GM20431 (cell line): ENCODE data around the gene USP3.

Experiments
- in situ Hi-C: fragments of 300-500 bp; cut with MseI, MboI; formaldehyde crosslinking; loops from one replicate; pipeline ENCODE4 v1.15.0; 2020; ENCODE audit warnings: low sequenced_read_pairs; ENCODE audit not compliant: unreplicated experiment

The USP3 gene

GRCh38 chr15:63601026-63601703, 96.8 kb downstream of the USP3 start:
- in situ Hi-C loops = loop anchor here (25.0 kb wide), 1 partner anchor 461 kb away; no protein-coding TSS in a partner anchor

- in situ Hi-C loops = loop anchor here (25.0 kb wide), 1 partner anchor 461 kb away; no protein-coding TSS in a partner anchor
Observed at GRCh38 chr15:63601704-63602185, 97.4 kb downstream of the USP3 start.

- in situ Hi-C loops = loop anchor here (25.0 kb wide), 1 partner anchor 460 kb away; no protein-coding TSS in a partner anchor
Observed at GRCh38 chr15:63602595-63602994, 98.2 kb downstream of the USP3 start.

- in situ Hi-C loops = loop anchor here (25.0 kb wide), 1 partner anchor 459 kb away; no protein-coding TSS in a partner anchor
Observed at GRCh38 chr15:63603516-63603915, 99.1 kb downstream of the USP3 start.

- in situ Hi-C loops = loop anchor here (25.0 kb wide), 1 partner anchor 458 kb away; no protein-coding TSS in a partner anchor
Observed at GRCh38 chr15:63604281-63604680, 99.9 kb downstream of the USP3 start.

- in situ Hi-C loops = loop anchor here (25.0 kb wide), 1 partner anchor 457 kb away; no protein-coding TSS in a partner anchor
Observed at GRCh38 chr15:63605036-63605435, 100.6 kb downstream of the USP3 start.

GRCh38 chr15:63605816-63606215, 101.4 kb downstream of the USP3 start:
- in situ Hi-C loops = loop anchor here (25.0 kb wide), 1 partner anchor 456 kb away; no protein-coding TSS in a partner anchor

- in situ Hi-C loops = loop anchor here (25.0 kb wide), 1 partner anchor 456 kb away; no protein-coding TSS in a partner anchor
Observed at GRCh38 chr15:63606308-63606707, 101.9 kb downstream of the USP3 start.

GRCh38 chr15:63608989-63609388, 104.6 kb downstream of the USP3 start:
- in situ Hi-C loops = loop anchor here (25.0 kb wide), 1 partner anchor 453 kb away; no protein-coding TSS in a partner anchor

- in situ Hi-C loops = loop anchor here (25.0 kb wide), 1 partner anchor 453 kb away; no protein-coding TSS in a partner anchor
Observed at GRCh38 chr15:63609448-63609847, 105.1 kb downstream of the USP3 start.

GRCh38 chr15:63610209-63610841, 105.9 kb downstream of the USP3 start:
- in situ Hi-C loops = loop anchor here (25.0 kb wide), 1 partner anchor 452 kb away; no protein-coding TSS in a partner anchor

GRCh38 chr15:63611177-63611576, 106.8 kb downstream of the USP3 start:
- in situ Hi-C loops = loop anchor here (25.0 kb wide), 1 partner anchor 451 kb away; no protein-coding TSS in a partner anchor

- in situ Hi-C loops = loop anchor here (25.0 kb wide), 1 partner anchor 450 kb away; no protein-coding TSS in a partner anchor
Observed at GRCh38 chr15:63612300-63612699, 107.9 kb downstream of the USP3 start.

- in situ Hi-C loops = loop anchor here (25.0 kb wide), 1 partner anchor 446 kb away; no protein-coding TSS in a partner anchor
Observed at GRCh38 chr15:63615935-63616334, 111.5 kb downstream of the USP3 start.

GRCh38 chr15:63617147-63617546, 112.8 kb downstream of the USP3 start:
- in situ Hi-C loops = loop anchor here (25.0 kb wide), 1 partner anchor 445 kb away; no protein-coding TSS in a partner anchor

- in situ Hi-C loops = loop anchor here (25.0 kb wide), 1 partner anchor 445 kb away; no protein-coding TSS in a partner anchor
Observed at GRCh38 chr15:63617627-63618026, 113.2 kb downstream of the USP3 start.

GRCh38 chr15:63620760-63621159, 116.4 kb downstream of the USP3 start:
- in situ Hi-C loops = loop anchor here (25.0 kb wide), 1 partner anchor 442 kb away; no protein-coding TSS in a partner anchor

- in situ Hi-C loops = loop anchor here (25.0 kb wide), 1 partner anchor 439 kb away; no protein-coding TSS in a partner anchor
Observed at GRCh38 chr15:63623232-63623969, 119.0 kb downstream of the USP3 start.

- in situ Hi-C loops = no loop called here
Observed at GRCh38 chr15:63626955-63627354, 122.6 kb downstream of the USP3 start.
